HG03575 (cell line): ENCODE measurements around the gene FN1.

Experiments
- ATAC-seq: cut with Tn5 transposase; IDR thresholded peaks from one replicate; pipeline ENCODE4 v1.9.1; 2021; ENCODE audit not compliant: unreplicated experiment, insufficient number of reproducible peaks, low FRiP score; ENCODE audit errors: extremely low read depth

The FN1 gene

GRCh38 chr2:215395687-215396460, 40.0 kb downstream of the FN1 start:
- no peak for ATAC-seq

DNA sequence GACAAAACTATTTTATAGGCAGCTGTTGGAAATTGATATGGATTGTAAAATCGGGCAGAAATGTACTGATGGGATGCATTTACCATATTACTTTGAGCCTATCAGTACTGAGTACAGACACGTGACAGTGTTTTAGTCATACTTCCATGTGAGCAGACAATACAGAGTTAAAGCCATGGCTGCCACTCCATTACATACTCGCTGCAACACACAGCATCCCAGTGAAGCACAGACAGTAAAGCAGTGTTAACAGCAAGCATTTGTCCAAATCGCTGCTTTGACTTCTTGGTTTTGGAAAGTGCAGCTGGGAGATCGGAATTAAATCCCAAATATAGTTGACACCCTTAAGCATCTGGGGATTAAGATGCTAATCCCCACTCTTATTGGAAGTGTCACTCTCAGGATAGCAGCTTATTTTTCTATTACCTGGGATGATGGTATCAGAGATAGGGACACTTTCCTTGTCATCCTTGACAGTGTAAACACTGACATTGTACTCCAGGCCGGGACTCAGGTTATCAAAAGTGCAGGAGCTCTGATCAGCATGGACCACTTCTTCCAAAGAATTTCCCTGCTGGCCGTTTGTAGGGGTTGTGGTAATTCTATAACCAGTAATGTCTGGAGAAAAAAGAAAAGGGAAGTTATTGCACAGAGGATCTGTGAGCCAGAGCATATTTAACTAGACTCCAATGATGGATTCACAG, 41.6 kb downstream of the FN1 start:
- ATAC-seq, result no peak

GRCh38 chr2:215392687-215393270, 43.1 kb downstream of the FN1 start:
- no peak for ATAC-seq

- no peak for ATAC-seq
Observed at GRCh38 chr2:215392164-215392563, 43.7 kb downstream of the FN1 start.

DNA sequence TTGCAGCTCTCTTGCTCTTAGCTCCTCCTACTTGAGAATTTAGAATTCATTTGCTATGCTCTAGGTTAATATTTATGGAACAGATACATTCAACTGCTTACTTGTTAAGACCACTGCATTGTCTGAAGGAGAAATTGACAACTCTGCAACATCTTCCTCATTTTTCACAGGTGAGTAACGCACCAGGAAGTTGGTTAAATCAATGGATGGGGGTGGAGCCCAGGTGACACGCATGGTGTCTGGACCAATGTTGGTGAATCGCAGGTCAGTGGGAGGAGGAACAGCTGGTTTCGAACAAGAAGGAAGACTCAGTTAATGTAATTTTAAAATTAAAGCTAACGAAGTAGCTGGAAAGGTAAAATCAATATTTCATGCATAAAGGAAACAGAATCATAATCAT, 44.3 kb downstream of the FN1 start:
- no peak for ATAC-seq

DNA sequence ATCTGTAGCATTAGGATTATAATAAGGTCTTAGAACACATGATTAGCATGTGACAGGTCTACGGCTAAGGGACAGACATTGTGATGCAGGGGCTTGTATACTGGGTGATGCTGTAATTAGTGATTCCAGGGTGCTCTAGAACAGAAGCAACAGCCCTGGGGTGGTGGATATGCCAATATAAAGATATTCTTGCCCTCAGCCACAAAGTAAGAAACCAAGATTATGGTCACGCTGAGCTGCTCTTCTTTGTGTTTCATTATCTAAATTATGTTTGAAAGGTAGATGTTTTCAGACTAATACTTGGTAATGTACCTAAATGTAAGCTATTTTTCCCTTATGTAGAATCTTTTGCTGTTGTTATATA, 45.3 kb downstream of the FN1 start:
- no peak for ATAC-seq

GRCh38 chr2:215388002-215388728, 47.7 kb downstream of the FN1 start:
- no peak for ATAC-seq

GRCh38 chr2:215386566-215386965, 49.3 kb downstream of the FN1 start:
- no peak for ATAC-seq

GRCh38 chr2:215384710-215385109, 51.2 kb downstream of the FN1 start:
- no peak for ATAC-seq

DNA sequence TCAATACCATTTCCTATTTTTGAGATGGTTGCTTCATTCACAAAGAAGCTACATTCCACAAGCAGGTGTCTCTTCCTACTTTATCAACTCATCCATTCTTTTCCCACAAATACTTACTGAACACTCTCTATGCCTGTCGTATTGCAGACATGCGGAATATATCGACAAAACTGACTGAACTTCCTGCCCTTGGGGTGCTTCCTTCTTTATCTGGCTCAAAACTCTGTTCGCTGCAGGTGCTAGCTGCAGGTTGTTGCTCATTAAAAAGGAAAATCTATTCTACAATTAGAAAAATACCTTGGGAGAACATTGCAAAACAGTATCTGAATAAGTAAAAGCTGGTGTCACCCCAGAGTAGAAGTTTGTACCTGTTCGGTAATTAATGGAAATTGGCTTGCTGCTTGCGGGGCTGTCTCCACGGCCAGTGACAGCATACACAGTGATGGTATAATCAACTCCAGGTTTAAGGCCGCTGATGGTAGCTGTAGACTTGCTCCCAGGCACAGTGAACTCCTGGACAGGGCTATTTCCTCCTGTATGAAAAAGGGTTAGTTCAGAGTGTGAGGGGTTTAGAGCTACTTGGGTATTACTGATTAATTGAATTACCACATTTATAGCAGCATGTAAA, 52.1 kb downstream of the FN1 start:
- no peak for ATAC-seq

DNA sequence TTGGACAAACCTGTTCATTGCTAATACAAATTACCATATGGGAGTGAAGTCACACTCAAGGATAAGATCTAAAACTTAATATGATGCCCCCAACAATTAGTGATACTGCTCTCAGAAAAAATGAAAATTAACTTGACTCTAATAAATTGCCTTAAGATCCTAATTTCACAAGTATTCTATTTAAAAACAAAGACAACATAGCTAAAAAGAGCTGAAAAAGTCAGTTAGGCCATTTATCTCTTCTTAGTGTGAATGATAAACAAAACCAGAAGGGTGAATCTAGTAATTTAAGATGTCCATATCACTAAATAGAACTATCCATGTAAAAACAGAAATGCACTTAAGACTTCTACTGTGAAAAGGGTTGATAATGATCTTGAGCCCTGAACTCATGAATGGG, 53.4 kb downstream of the FN1 start:
- ATAC-seq, result no peak

DNA sequence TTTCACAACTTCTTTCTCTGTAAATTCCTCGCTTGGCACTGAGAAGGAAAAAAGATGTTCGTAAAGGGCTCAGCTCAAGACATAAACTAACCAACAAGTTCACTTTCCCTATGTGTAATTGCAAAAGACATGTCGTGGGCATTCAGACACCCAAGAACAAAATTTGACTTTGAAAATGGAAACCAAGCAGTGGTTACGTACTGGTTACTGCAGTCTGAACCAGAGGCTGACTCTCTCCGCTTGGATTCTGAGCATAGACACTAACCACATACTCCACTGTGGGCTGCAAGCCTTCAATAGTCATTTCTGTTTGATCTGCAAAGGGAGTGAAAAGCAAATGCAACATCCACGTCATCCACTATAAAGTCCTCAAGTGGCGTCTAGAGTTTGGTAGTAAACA, 53.9 kb downstream of the FN1 start:
- no peak for ATAC-seq

GRCh38 chr2:215380699-215381098, 55.2 kb downstream of the FN1 start:
- no peak for ATAC-seq

DNA sequence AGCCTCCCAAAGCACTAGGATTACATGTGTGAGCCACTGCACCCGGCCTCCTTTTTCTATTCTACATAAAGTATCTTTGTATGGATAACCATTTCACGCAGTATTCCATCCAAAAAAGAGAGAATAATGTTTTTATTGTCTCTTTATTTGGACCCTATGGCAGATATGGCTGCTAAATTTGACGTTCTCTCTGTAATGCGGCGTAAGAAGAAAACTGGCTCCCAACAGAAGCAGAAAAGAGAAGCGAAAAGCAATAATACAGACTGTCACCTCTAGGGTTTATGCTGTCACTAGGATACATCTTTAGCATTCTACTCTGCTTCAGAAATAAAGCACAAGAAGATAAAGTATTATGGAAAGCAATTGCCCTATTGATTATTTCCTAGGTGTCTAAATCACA, 55.9 kb downstream of the FN1 start:
- ATAC-seq, result no peak

DNA sequence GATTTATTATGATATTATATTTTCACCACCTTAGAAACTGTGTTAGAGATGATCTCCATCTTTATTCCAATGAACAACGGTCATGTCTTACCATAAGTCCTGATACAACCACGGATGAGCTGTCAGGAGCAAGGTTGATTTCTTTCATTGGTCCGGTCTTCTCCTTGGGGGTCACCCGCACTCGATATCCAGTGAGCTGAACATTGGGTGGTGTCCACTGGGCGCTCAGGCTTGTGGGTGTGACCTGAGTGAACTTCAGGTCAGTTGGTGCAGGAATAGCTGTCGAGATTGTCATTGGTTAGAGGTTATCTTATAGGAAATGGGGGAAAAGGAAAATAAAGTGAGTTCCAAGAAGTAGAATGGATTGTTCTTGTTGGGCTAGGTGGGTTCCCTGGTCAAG, 56.8 kb downstream of the FN1 start:
- no peak for ATAC-seq

DNA sequence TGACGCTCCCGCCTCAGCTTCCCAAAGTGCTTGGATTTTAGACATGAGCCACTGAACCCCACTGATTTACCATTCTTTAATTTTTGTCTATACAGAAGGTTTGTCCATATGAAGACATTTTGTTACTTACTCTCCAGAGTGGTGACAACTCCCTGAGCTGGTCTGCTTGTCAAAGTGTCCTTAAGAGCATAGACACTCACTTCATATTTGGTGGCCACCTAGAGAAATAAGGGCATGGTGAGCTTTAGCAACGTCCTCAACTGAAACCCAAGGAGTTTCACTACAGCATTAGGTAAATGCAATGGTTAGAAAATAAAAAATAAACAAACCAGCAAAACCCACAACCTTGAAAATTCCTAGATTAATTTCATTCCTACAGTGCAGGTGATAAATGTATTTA, 57.8 kb downstream of the FN1 start:
- ATAC-seq, result no peak

GRCh38 chr2:215377283-215377682, 58.6 kb downstream of the FN1 start:
- no peak for ATAC-seq

- ATAC-seq, result no peak
Observed at GRCh38 chr2:215376103-215376780, 59.6 kb downstream of the FN1 start.

DNA sequence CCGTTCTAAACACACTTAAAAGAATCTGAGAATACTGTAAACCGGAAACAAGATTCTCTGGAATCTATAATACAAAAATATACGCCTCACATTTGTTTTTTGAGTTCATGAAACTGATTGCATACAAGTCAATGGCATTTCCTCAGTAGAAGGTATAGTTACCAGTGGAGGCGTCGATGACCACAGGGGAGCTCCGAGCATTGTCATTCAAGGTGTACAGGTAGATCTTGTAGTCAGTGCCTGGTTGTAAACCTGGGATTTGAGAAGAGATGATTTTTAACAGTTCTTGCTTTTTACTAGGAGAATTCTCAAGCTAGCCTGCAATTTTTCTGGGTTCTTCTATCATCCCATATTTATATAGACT, 60.4 kb downstream of the FN1 start:
- ATAC-seq, result no peak
